Measurements from ENCODE around the gene STX8.

Gene STX8

DNA sequence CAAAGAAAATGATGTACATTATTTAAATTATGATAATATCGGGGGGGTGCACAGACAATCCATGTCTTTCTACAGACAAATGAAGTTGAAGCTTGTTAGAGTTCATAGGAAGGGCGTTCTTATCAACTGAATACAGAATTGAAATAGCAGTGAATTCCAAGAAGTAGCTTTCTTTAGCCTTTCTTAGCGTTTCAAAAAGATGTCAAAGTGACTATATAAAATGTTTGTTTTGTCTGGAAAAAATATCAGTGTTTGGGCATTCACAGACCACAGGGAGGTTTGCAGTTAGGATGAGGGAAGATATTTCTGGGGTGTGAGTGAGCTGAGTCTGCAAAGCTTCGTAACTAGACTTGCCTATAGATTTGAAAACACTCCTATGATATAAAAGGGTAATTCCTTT is 55.0 kb downstream of the STX8 start:
- no peak for DNase-seq (ENCODE audit: low spot score in 2 of 2)
- H3K4me1 Mint-ChIP-seq: peaks cover 28% of the 10 kb centered on the region
- H3K27me3 Mint-ChIP-seq: no peaks in the 10 kb centered on the region
- no peak for ATAC-seq (replicated peaks; ENCODE audit: extremely low read depth, poor library complexity, severe bottlenecking)
- no peaks in the 10 kb centered on the region for H3K9me3 Mint-ChIP-seq
- H3K36me3 Mint-ChIP-seq (ENCODE audit: insufficient read depth): no peaks in the 10 kb centered on the region
- no peak overlapping the region for H3K4me3 Mint-ChIP-seq
- no peak overlapping the region for H3K27ac Mint-ChIP-seq (ENCODE audit: low read depth)

DNA sequence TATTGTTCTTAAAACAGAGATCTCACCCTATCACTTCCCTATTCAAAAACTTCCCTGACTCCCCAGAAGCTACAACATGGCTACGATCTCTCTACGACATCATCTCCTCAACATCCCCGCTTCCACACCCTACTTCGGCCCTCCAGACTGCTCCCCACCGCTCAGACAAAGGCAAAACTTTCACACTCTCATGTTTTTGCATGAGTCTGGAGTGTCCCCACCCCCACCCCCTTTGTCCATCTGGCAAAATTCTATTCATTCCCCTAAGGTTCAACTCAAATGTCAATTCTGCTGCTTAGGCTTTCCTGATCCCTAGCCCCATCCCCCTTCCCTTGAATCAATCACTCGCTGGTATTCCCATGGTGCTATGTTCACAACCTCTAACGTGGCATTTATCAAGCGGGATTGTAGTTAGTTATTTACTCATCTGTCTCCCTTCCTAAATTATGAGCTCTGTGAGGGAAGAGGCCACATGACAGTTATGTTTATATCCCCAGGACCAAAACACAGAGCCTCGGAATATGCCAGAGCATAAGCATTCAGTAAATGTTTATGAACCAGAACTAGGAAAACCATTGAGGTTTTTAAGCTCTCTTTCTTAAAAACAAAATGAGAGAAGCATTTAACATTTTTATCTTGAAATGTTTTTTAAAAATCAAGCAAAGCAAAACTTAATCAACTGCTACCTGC is 55.9 kb downstream of the STX8 start:
- peaks cover 28% of the 10 kb centered on the region for H3K4me1 Mint-ChIP-seq
- no peak overlapping the region for H3K4me3 Mint-ChIP-seq
- H3K9me3 Mint-ChIP-seq: no peaks in the 10 kb centered on the region
- no peak for ATAC-seq (replicated peaks; ENCODE audit: extremely low read depth, poor library complexity, severe bottlenecking)
- H3K27ac Mint-ChIP-seq (ENCODE audit: low read depth): peak overlapping the region; percentile 5
- no peaks in the 10 kb centered on the region for H3K36me3 Mint-ChIP-seq (ENCODE audit: insufficient read depth)
- no peak for DNase-seq (ENCODE audit: low spot score in 2 of 2)
- no peaks in the 10 kb centered on the region for H3K27me3 Mint-ChIP-seq

DNA sequence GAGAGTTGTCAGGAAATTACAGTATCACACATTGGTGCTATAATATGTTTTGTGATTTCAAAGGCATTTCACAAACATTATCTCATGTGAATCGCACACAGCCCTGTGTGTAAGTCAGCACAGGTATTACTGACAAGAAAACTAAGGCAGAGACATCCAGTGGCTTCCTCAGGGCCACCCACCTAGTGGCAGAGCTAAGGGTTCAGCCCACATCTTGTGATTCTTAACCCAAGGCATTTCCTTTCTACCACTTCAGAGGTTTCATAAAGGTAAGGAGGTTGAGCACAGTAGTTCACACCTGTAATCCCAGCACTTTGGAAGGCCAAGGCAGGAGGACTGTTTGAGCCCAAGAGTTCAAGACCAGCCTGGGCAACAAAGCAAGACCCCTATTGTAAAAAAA is 58.2 kb downstream of the STX8 start:
- ATAC-seq (replicated peaks; ENCODE audit: extremely low read depth, poor library complexity, severe bottlenecking) (no peak), DNase-seq (ENCODE audit: low spot score in 2 of 2) (no peak)
- H3K27me3 Mint-ChIP-seq: no peaks in the 10 kb centered on the region
- H3K4me1 Mint-ChIP-seq: peaks cover 40% of the 10 kb centered on the region
- no peaks in the 10 kb centered on the region for H3K36me3 Mint-ChIP-seq (ENCODE audit: insufficient read depth)
- no peak overlapping the region for H3K4me3 Mint-ChIP-seq
- no peaks in the 10 kb centered on the region for H3K9me3 Mint-ChIP-seq
- H3K27ac Mint-ChIP-seq (ENCODE audit: low read depth): no peak overlapping the region

DNA sequence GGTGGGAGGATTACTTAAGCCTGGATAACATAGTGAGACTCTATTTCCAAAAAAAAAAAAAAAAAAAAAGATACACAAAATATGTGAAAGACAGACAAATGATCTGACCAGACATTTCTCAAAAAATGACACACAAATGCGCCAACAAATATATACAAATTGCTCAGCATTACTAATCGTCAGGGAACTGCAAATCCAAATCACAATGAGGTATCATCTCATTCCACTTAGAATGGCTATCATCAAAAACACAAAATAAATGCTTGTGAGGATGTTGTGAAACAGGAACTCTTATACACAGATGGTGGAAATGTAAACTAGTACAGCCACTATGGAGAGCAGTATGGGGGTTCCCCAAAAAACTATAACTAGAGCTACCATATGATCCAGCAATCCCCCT is 62.4 kb downstream of the STX8 start:
- no peaks in the 10 kb centered on the region for H3K27me3 Mint-ChIP-seq
- no peak overlapping the region for H3K4me3 Mint-ChIP-seq
- H3K4me1 Mint-ChIP-seq: peaks cover 56% of the 10 kb centered on the region
- no peak for DNase-seq (ENCODE audit: low spot score in 2 of 2)
- H3K9me3 Mint-ChIP-seq: peaks cover 16% of the 10 kb centered on the region
- no peaks in the 10 kb centered on the region for H3K36me3 Mint-ChIP-seq (ENCODE audit: insufficient read depth)
- no peak overlapping the region for H3K27ac Mint-ChIP-seq (ENCODE audit: low read depth)
- ATAC-seq (replicated peaks; ENCODE audit: extremely low read depth, poor library complexity, severe bottlenecking): no peak

DNA sequence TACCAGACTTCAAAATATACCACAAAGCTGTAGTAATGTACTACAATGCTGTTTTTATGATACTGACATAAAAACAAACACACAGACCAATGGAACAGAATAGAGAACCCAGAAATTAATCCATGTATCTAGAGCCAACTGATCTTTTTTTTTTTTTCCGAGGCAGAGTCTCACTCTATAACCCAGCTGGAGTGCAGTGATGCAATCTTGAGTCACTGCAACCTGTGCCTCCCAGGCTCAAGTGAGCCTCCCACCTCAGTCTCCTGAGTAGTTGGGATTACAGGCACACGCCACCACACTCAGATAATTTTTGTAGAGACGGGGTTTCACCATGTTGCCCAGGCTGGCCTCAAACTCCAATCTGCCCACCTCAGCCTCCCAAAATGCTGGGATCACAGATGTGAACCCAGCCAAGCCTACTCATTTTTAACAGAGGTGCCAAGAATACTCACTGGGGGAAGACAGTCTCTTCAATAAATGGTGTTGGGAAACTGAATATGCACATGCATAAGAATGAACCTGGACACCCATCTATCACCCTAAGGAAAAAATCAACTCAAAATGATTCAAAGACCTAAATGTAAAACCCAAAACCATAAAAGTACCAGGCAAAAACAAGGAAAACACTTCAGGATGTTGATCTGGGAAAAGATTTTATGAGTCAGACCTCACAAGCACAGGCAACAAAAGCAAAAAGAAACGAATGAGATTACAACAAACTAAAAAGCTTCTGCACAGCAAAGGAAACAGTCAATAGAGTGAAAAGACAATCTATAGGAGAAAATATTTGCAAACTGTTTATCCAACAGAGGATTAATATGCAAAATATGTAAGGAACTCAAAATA is 63.1 kb downstream of the STX8 start:
- ATAC-seq (replicated peaks; ENCODE audit: extremely low read depth, poor library complexity, severe bottlenecking) (no peak), DNase-seq (ENCODE audit: low spot score in 2 of 2) (no peak)
- no peak overlapping the region for H3K4me3 Mint-ChIP-seq
- H3K27me3 Mint-ChIP-seq: no peaks in the 10 kb centered on the region
- peaks cover 21% of the 10 kb centered on the region for H3K9me3 Mint-ChIP-seq
- no peak overlapping the region for H3K27ac Mint-ChIP-seq (ENCODE audit: low read depth)
- H3K4me1 Mint-ChIP-seq: peaks cover 53% of the 10 kb centered on the region
- no peaks in the 10 kb centered on the region for H3K36me3 Mint-ChIP-seq (ENCODE audit: insufficient read depth)

DNA sequence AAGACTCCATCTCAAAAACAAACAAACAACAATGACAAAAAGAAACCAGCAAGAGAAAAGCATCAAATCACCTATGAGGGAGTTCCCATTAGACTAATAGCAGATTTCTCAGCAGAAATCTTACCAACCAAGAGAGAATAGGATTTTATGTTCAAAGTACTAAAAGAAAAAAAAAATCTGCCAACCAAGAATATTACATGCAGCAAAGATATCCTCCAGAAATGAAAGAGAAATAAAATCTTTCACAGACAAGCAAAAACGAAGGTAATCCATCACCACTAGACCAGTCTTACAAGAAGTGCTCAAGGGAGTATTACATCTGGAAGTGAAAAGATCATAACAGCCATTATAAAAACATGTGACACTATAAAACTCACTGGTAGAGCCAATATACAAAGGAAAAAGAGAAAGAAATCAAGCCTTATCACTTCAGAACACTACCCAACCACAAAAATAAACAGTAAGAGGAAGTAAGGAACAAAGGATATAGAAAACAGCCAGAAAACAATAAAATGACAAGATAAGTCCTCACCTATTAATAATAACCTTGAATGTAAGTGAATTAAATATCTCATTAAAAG is 66.3 kb downstream of the STX8 start:
- no peaks in the 10 kb centered on the region for H3K27me3 Mint-ChIP-seq
- DNase-seq (ENCODE audit: low spot score in 2 of 2) (no peak), ATAC-seq (replicated peaks; ENCODE audit: extremely low read depth, poor library complexity, severe bottlenecking) (no peak)
- H3K36me3 Mint-ChIP-seq (ENCODE audit: insufficient read depth): peaks cover 5% of the 10 kb centered on the region
- peaks cover 46% of the 10 kb centered on the region for H3K4me1 Mint-ChIP-seq
- no peak overlapping the region for H3K4me3 Mint-ChIP-seq
- peaks cover 22% of the 10 kb centered on the region for H3K9me3 Mint-ChIP-seq
- no peak overlapping the region for H3K27ac Mint-ChIP-seq (ENCODE audit: low read depth)

DNA sequence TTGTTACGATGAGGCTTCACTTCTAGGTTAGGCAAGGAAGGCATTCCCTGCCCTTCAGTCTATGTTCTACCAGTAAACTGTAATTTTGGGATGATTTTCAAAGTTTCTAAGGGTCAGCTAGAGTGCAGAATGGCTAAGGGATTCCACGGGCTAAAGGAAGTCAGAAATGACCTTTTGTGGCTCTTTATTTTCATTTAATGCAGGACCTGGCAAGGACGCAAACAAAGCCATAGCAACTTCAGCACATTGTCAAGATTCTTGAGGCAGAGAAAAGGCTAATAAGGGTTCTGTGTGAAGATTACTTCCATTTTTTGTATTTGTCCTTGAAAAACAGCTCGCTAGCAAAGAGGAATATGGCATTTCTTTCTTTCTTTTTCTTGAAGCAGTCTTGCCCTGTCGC is 76.6 kb downstream of the STX8 start:
- no peak overlapping the region for H3K4me3 Mint-ChIP-seq
- no peak for DNase-seq (ENCODE audit: low spot score in 2 of 2)
- peaks cover 19% of the 10 kb centered on the region for H3K36me3 Mint-ChIP-seq (ENCODE audit: insufficient read depth)
- no peak overlapping the region for H3K27ac Mint-ChIP-seq (ENCODE audit: low read depth)
- H3K9me3 Mint-ChIP-seq: no peaks in the 10 kb centered on the region
- H3K27me3 Mint-ChIP-seq: no peaks in the 10 kb centered on the region
- ATAC-seq (replicated peaks; ENCODE audit: extremely low read depth, poor library complexity, severe bottlenecking): no peak
- H3K4me1 Mint-ChIP-seq: peaks cover 5% of the 10 kb centered on the region

DNA sequence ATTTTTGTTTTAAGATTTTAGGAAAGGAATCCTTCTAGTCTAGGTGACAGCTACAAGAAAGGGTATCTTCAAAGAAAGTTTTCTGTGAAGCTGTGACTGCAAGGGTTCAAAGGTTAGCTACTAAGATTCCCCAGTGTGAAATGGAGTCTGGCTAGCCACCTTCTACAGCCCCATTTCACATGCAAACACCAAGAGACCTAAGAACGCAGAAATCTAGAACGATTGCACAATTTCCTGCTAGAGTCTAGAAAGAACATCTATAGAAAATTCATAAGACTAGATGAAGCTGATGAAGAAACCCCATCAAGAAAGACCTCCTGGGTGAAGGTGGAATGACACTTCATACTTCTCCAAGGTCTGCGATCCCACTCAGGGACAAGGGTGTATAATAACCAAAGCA is 77.1 kb downstream of the STX8 start:
- no peak for DNase-seq (ENCODE audit: low spot score in 2 of 2)
- ATAC-seq (replicated peaks; ENCODE audit: extremely low read depth, poor library complexity, severe bottlenecking): no peak
- H3K9me3 Mint-ChIP-seq: no peaks in the 10 kb centered on the region
- no peak overlapping the region for H3K27ac Mint-ChIP-seq (ENCODE audit: low read depth)
- no peak overlapping the region for H3K4me3 Mint-ChIP-seq
- peaks cover 16% of the 10 kb centered on the region for H3K36me3 Mint-ChIP-seq (ENCODE audit: insufficient read depth)
- H3K4me1 Mint-ChIP-seq: peaks cover 5% of the 10 kb centered on the region
- no peaks in the 10 kb centered on the region for H3K27me3 Mint-ChIP-seq

DNA sequence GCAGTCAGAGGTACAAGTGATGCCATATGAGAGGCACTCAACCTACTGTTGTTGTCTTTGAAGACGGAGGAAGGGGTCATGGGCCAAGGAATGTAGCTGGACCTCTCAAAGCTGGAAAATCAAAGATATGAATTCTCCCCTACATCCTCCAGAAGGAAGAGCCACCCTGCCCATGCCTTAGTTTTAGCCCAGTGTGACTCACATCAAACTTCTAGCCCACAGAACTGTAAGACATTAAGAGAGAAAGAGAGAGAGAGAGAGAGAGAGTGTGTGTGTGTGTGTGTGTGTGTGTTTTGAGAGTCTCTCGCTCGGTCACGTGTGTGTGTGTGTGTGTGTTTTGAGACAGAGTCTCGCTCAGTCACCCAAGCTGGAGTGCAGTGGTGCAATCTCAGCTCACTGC is 87.1 kb downstream of the STX8 start:
- Mint-ChIP-seq H3K4me1 (peaks cover 8% of the 10 kb centered on the region), H3K27me3 (no peaks in the 10 kb centered on the region), H3K4me3 (no peak overlapping the region), H3K27ac (ENCODE audit: low read depth) (no peak overlapping the region), H3K9me3 (no peaks in the 10 kb centered on the region), H3K36me3 (ENCODE audit: insufficient read depth) (peaks cover 16% of the 10 kb centered on the region)
- no peak for ATAC-seq (replicated peaks; ENCODE audit: extremely low read depth, poor library complexity, severe bottlenecking)
- no peak for DNase-seq (ENCODE audit: low spot score in 2 of 2)

DNA sequence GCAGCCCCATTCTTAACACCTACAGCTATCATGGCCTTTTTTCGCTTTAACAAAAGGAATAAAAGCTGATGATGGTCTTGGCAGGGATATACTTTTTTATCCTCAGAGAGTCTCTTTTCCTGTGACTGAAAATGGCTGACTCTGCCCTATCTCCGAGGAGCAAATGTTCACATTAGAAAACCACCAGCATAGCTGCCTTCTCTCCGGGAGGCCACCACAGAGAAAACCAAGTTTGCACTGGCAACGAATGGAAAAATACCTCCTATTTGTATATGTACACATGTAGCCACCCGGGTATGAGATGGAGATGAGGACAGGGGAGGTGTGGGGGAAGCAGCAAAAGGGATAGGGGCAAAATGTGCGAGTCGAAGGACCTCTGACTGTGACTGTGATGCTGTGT is 88.2 kb downstream of the STX8 start:
- Mint-ChIP-seq H3K36me3 (ENCODE audit: insufficient read depth) (peaks cover 16% of the 10 kb centered on the region), H3K4me1 (peaks cover 10% of the 10 kb centered on the region), H3K9me3 (no peaks in the 10 kb centered on the region), H3K27ac (ENCODE audit: low read depth) (no peak overlapping the region), H3K4me3 (no peak overlapping the region), H3K27me3 (no peaks in the 10 kb centered on the region)
- DNase-seq (ENCODE audit: low spot score in 2 of 2): no peak
- no peak for ATAC-seq (replicated peaks; ENCODE audit: extremely low read depth, poor library complexity, severe bottlenecking)

DNA sequence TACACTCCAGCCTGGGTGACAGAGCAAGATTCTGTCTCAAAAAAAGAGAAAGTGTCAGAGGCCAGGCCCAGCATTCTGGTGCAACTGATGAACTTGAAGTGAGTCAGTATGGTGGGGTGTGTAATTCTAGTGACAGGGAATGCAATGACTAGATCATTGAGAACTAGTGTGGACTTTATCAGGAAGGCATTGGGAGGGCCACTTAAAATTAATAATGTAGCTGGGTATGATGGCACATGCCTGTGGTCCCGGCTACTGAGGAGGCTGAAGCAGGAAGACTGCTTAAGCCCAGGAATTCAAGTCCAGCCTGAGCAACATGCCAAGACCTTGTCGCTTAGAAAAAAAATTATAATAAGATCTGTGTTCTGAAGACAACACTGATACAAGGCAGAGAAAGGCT is 90.8 kb downstream of the STX8 start:
- Mint-ChIP-seq H3K27me3 (no peaks in the 10 kb centered on the region), H3K27ac (ENCODE audit: low read depth) (no peak overlapping the region), H3K36me3 (ENCODE audit: insufficient read depth) (peaks cover 5% of the 10 kb centered on the region), H3K9me3 (no peaks in the 10 kb centered on the region), H3K4me3 (no peak overlapping the region), H3K4me1 (peaks cover 10% of the 10 kb centered on the region)
- ATAC-seq (replicated peaks; ENCODE audit: extremely low read depth, poor library complexity, severe bottlenecking) (no peak), DNase-seq (ENCODE audit: low spot score in 2 of 2) (no peak)

DNA sequence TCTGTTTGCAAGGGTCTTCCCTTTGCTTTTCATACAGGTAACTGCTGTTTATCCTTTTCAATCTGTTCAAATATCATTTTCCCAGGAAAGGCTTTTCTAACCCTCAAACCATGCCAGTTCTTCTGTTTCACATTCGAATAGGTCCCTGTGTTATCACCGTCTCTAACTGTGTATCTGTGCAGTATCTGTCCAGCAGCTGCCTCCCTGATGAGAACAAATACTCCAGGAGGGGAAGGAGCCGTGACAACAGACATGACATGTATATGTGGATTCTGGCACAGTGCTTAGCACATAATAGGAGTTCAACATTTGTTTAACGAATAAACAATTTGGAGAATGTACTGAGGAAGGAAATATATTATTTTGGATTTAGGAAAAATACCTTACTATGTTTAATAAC is 95.7 kb downstream of the STX8 start:
- ATAC-seq (replicated peaks; ENCODE audit: extremely low read depth, poor library complexity, severe bottlenecking): no peak
- Mint-ChIP-seq H3K27me3 (no peaks in the 10 kb centered on the region), H3K27ac (ENCODE audit: low read depth) (no peak overlapping the region), H3K36me3 (ENCODE audit: insufficient read depth) (no peaks in the 10 kb centered on the region), H3K9me3 (no peaks in the 10 kb centered on the region), H3K4me1 (peaks cover 15% of the 10 kb centered on the region), H3K4me3 (no peak overlapping the region)
- DNase-seq (ENCODE audit: low spot score in 2 of 2): no peak

DNA sequence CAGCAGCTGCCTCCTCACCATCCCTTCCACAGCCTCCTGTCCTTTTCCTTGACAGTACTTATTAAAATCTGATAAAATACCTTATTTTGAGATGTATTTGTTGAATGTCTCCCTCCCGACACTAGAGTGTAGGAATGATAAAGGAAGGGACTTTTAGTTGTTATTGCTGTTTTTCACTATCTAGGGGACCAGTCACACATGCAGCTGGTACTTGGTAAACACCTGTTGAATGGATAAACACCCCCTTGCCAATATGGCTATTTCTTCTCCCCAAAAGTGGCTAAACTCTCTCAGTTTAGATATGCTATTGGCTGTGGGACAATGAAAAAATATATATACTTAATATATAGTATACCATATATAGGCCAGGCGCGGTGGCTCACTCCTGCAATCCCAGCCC is 96.7 kb downstream of the STX8 start:
- Mint-ChIP-seq H3K9me3 (no peaks in the 10 kb centered on the region), H3K27me3 (no peaks in the 10 kb centered on the region)

More for the DNA sequence above, 96.7 kb downstream of the STX8 start:
- Mint-ChIP-seq H3K4me1 (peaks cover 13% of the 10 kb centered on the region), H3K27ac (ENCODE audit: low read depth) (no peak overlapping the region), H3K36me3 (ENCODE audit: insufficient read depth) (no peaks in the 10 kb centered on the region), H3K4me3 (no peak overlapping the region)
- ATAC-seq (replicated peaks; ENCODE audit: extremely low read depth, poor library complexity, severe bottlenecking) (no peak), DNase-seq (ENCODE audit: low spot score in 2 of 2) (no peak)
